HepG2 (cell line): ENCODE measurements around the gene LOC128125822.

Source experiments
- ATF3 ChIP-seq: sonication (generic); formaldehyde crosslinking; IDR thresholded peaks from 2 replicates; pipeline ENCODE4 v1.4.0; 2020; ENCODE audit warnings: missing genetic modification reagents
- ELF3 ChIP-seq: IDR thresholded peaks from 2 replicates; pipeline ENCODE4 v1.6.1; 2016; ENCODE audit warnings: missing genetic modification reagents, missing compliant biosample characterization
- HDAC6 ChIP-seq: fragments of 200-600 bp; sonication (generic); IDR thresholded peaks from 2 replicates; pipeline ENCODE4 v1.7.0; 2017; ENCODE audit warnings: mild to moderate bottlenecking, antibody characterized with exemption, low read length, low read depth
- MAF1 ChIP-seq: sonication (generic); formaldehyde crosslinking; IDR thresholded peaks from 2 replicates; pipeline ENCODE4 v1.5.0; 2020; ENCODE audit warnings: missing genetic modification reagents, borderline replicate concordance
- NFKBIZ ChIP-seq: IDR thresholded peaks from 2 replicates; pipeline ENCODE4 v1.6.1; 2018; ENCODE audit warnings: missing genetic modification reagents, missing compliant biosample characterization
- NR2C2 ChIP-seq: sonication (generic); formaldehyde crosslinking; IDR thresholded peaks from 2 replicates; pipeline ENCODE4 v1.4.0; 2020; ENCODE audit warnings: missing genetic modification reagents, mild to moderate bottlenecking, moderate library complexity, borderline replicate concordance
- PCBP2 ChIP-seq: fragments of 200-400 bp; formaldehyde crosslinking; optimal IDR thresholded peaks from 2 replicates; pipeline ENCODE3; 2018; ENCODE audit warnings: low read length, low read depth; ENCODE audit not compliant: poor library complexity, severe bottlenecking
- RXRB ChIP-seq: IDR thresholded peaks from 2 replicates; pipeline ENCODE4 v1.6.1; 2016; ENCODE audit warnings: borderline replicate concordance, missing genetic modification reagents, missing compliant biosample characterization
- TBX2 ChIP-seq: sonication (generic); formaldehyde crosslinking; IDR thresholded peaks from 2 replicates; pipeline ENCODE4 v1.5.0; 2020; ENCODE audit warnings: missing genetic modification reagents, mild to moderate bottlenecking, borderline replicate concordance
- ZC3H13 ChIP-seq: sonication (generic); formaldehyde crosslinking; IDR thresholded peaks from 2 replicates; pipeline ENCODE4 v1.8.1; 2023; ENCODE audit warnings: mild to moderate bottlenecking, missing genetic modification reagents, moderate library complexity
- ZNF12 ChIP-seq: sonication (generic); formaldehyde crosslinking; IDR thresholded peaks from 2 replicates; pipeline ENCODE4 v1.5.0; 2020; ENCODE audit warnings: missing genetic modification reagents
- ZNF350 ChIP-seq: sonication (generic); formaldehyde crosslinking; IDR thresholded peaks from 2 replicates; pipeline ENCODE4 v1.4.0; 2020; ENCODE audit warnings: mild to moderate bottlenecking, low read depth, missing genetic modification reagents, borderline replicate concordance
- ZNF44 ChIP-seq: sonication (generic); formaldehyde crosslinking; IDR thresholded peaks from 2 replicates; pipeline ENCODE4 v1.5.1; 2020; ENCODE audit warnings: mild to moderate bottlenecking, missing genetic modification reagents
- ZNF451 ChIP-seq: sonication (generic); formaldehyde crosslinking; IDR thresholded peaks from 2 replicates; pipeline ENCODE4 v1.5.0; 2020; ENCODE audit warnings: mild to moderate bottlenecking, missing genetic modification reagents
- ZNF512 ChIP-seq: sonication (generic); formaldehyde crosslinking; IDR thresholded peaks from 2 replicates; pipeline ENCODE4 v1.4.0; 2020; ENCODE audit warnings: mild to moderate bottlenecking, missing genetic modification reagents
- ZNF549 ChIP-seq: sonication (generic); formaldehyde crosslinking; IDR thresholded peaks from 2 replicates; pipeline ENCODE4 v1.5.0; 2020; ENCODE audit warnings: missing genetic modification reagents
- ZNF619 ChIP-seq: sonication (generic); formaldehyde crosslinking; IDR thresholded peaks from 2 replicates; pipeline ENCODE4 v1.4.0; 2020; ENCODE audit warnings: mild to moderate bottlenecking, missing genetic modification reagents
- ZNF644 ChIP-seq: IDR thresholded peaks from 2 replicates; pipeline ENCODE4 v1.6.1; 2016; ENCODE audit warnings: low read depth
- ZNF646 ChIP-seq: sonication (generic); formaldehyde crosslinking; IDR thresholded peaks from 2 replicates; pipeline ENCODE4 v1.9.0; 2021; ENCODE audit warnings: mild to moderate bottlenecking, missing genetic modification reagents
- ZNF761 ChIP-seq: sonication (generic); formaldehyde crosslinking; conservative IDR thresholded peaks from 2 replicates; pipeline ENCODE4 v1.4.0; 2020; ENCODE audit warnings: mild to moderate bottlenecking, missing genetic modification reagents
- ZNF781 ChIP-seq: sonication (generic); formaldehyde crosslinking; IDR thresholded peaks from 2 replicates; pipeline ENCODE4 v1.5.1; 2020; ENCODE audit warnings: borderline replicate concordance, mild to moderate bottlenecking, missing genetic modification reagents; ENCODE audit errors: not compliant biosample characterization
- ZNF788 ChIP-seq: sonication (generic); formaldehyde crosslinking; IDR thresholded peaks from 2 replicates; pipeline ENCODE4 v1.5.0; 2020; ENCODE audit warnings: mild to moderate bottlenecking, missing genetic modification reagents, borderline replicate concordance

The LOC128125822 gene

GRCh38 chr6:63573076-63573898, 1.0 kb downstream of the LOC128125822 start (continued):
- TF ChIP-seq ZNF646 (CRISPR knock-in tag): no peak
- 0 out of 2 replicates have a peak, but pooled peaks have one; percentile 43 for TF ChIP-seq ZNF512
- peak; percentile 93 for TF ChIP-seq TBX2 (CRISPR knock-in tag)
- TF ChIP-seq ZC3H13: peak; percentile 85
- TF ChIP-seq PCBP2: no peak
- 0 out of 2 replicates have a peak, but pooled peaks have one; percentile 13 for TF ChIP-seq RXRB
- TF ChIP-seq ELF3: peak; percentile 61; the same call in 1 of the 2 replicates
- no peak; the same call in 1 of the 2 replicates for TF ChIP-seq ZNF619 (CRISPR knock-in tag)
- peak; percentile 14; the same call in 1 of the 2 replicates for TF ChIP-seq ATF3
- no peak for TF ChIP-seq ZNF44
- no peak for TF ChIP-seq ZNF788 (CRISPR knock-in tag)
- TF ChIP-seq ZNF12 (CRISPR knock-in tag): no peak
- no peak for TF ChIP-seq ZNF761 (CRISPR knock-in tag)
- peak; percentile 30; the same call in 1 of the 2 replicates for TF ChIP-seq ZNF350 (CRISPR knock-in tag)
- TF ChIP-seq ZNF644: no peak
- no peak for TF ChIP-seq HDAC6
- peak; percentile 57; the same call in 1 of the 2 replicates for TF ChIP-seq MAF1
- peak; percentile 93 for TF ChIP-seq ZNF781 (CRISPR knock-in tag)
- TF ChIP-seq NR2C2: no peak; the same call in 1 of the 2 replicates
- 0 out of 2 replicates have a peak, but pooled peaks have one; percentile 47 for TF ChIP-seq NFKBIZ (CRISPR knock-in tag)
- TF ChIP-seq ZNF549 (CRISPR knock-in tag): peak; percentile 53; the same call in 1 of the 2 replicates
- TF ChIP-seq ZNF451 (CRISPR knock-in tag): 0 out of 2 replicates have a peak, but pooled peaks have one; percentile 58
